ENCODE results near the gene CATSPERE.

Gene CATSPERE

DNA sequence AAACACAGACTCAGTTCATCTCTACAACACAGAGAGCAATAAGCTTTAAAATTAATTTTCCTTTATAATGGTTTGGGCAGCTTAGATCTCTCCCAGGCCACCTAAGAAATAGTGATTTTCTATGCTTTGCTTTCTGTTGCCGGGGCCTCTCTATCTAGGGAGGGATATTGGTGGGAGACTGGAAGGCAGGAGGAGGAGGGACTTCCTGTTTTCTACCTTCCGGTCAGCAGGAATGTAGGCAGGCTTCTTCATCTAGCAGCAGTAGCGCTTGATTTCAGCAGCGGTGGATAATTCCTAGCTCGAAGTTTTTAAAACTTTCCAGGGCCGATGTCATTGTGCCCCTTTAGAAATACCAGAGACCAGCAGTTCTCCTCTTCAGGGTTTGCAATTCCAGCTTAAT is 186.7 kb downstream of the CATSPERE start:
- H3K27ac ChIP-seq = no peak overlapping the region
- TF ChIP-seq, protein P1, sequence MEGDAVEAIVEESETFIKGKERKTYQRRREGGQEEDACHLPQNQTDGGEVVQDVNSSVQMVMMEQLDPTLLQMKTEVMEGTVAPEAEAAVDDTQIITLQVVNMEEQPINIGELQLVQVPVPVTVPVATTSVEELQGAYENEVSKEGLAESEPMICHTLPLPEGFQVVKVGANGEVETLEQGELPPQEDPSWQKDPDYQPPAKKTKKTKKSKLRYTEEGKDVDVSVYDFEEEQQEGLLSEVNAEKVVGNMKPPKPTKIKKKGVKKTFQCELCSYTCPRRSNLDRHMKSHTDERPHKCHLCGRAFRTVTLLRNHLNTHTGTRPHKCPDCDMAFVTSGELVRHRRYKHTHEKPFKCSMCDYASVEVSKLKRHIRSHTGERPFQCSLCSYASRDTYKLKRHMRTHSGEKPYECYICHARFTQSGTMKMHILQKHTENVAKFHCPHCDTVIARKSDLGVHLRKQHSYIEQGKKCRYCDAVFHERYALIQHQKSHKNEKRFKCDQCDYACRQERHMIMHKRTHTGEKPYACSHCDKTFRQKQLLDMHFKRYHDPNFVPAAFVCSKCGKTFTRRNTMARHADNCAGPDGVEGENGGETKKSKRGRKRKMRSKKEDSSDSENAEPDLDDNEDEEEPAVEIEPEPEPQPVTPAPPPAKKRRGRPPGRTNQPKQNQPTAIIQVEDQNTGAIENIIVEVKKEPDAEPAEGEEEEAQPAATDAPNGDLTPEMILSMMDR (IDR thresholded peaks at IDR 0.05) = no peak
- TF ChIP-seq ZFX (IDR thresholded peaks at IDR 0.05; ENCODE audit: borderline replicate concordance) = no peak

DNA sequence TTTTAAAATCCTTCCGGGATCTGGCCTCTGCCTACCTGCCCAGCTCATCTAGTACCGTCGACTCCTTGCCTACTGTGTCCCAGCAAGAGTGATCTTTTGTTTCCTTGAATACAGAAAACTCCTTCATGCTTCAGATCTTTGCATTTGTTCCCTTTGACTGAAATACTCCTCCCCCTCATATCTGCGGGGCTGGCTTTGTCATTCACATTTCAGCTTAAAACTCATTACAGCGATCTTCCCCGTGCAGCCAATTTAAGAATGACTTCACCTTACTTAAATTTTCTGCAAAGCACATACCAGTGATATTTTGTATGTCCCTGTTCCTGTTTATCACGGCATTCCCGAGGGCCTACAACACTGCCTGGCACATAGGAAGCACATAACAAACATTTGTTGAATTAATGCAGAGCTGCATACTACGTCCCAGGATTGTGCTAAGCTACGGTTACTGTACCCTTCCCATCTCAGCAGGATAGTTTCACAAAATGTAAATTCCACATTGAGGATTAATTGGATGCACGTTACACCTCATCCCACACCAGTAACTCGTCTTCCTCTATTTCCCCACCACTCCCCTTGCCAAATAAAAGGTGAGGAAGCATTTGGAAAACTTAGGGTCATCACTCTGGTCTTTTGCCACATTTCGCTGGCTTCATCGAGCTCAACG is 191.0 kb downstream of the CATSPERE start:
- peak overlapping the region; percentile 59 for H3K27ac ChIP-seq
- TF ChIP-seq, protein P1 (IDR thresholded peaks at IDR 0.05) = no peak
- no peak for TF ChIP-seq ZFX (IDR thresholded peaks at IDR 0.05; ENCODE audit: borderline replicate concordance)

DNA sequence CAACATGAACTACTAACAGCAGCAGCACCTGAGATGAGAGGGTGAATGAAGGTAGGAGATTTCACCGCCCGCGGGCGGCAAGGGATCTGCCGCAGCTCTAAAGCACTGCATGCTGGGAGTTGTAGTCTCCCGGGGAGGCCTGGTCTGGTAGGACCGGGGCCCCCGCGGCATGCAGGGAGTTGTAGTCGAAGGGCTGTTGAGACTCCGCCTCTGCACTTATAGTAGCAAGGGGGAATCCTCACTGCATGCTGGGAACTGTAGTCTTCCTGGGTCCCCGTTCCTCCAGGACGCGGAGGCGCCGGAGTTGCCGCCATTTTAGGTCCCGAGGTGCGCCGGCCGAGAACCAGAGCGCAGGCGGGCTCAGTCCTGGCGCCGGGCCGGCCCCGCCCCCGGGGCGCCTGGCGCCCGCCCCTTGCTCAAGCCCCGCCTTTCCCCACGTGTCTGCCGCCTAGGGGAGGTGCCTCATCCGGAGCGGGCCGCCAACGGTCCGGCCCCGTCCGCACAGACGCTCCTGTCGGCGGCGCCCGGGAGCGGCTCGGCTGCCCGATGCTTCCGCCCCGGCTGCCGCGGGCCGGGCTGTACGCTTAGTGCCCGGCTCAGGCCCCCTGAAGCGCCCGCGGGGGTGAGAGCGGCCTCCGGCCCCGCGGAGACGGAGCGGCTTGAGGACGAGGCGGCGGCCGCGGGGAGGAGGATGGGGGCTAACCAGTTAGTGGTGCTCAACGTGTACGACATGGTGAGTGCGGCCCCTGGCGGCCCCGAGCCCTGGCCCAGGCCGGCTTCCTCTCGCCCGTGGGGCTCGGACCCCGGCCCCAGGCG is 191.8 kb downstream of the CATSPERE start, which contains the start of gene DESI2:
Gene DESI2, plus strand, starts transcription at position 504 of the 816 bp plus-strand sequence. Its CDS starts 188 bp downstream, at position 692.
- TF ChIP-seq, protein P1 (IDR thresholded peaks at IDR 0.05) = peak; percentile 86
- no peak for TF ChIP-seq ZFX (IDR thresholded peaks at IDR 0.05; ENCODE audit: borderline replicate concordance)
- peak within 1 kb of the TSS; percentile 59 for H3K27ac ChIP-seq

DNA sequence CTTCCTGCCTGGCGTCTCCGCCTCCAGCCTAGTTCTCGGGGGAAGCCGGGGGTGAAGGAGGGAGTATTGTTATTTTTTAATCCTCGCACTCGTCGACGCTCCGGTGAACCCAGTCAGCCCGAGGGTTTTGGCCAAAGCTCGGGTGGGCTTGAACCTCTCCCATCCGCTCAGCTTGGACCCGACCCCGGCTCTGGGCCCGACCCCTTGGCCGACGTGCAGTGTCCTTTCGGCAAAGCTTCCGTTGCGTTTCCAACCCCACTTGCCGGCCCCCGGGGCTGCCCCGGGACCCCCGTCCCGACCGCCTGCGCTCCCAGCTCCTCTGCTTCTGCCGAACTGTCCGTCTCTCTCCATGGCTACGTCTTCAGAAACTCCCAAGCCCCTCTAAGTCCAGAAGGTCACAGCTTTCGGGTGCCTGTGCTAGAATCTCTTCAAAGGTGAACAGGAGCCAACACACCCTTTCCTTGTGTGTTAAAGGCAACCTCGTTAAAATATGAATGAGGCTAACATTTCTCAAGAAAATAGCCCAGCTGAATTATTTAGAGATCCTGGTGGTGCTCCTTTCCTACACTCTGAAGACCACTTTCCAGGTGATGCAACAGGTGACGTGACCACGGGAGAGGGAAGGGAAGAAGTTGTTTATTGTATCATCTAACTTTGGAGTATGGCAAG is 192.5 kb downstream of the CATSPERE start:
- H3K27ac ChIP-seq = peak overlapping the region; percentile 59
- TF ChIP-seq, protein P1 (IDR thresholded peaks at IDR 0.05) = peak; percentile 48
- TF ChIP-seq ZFX (IDR thresholded peaks at IDR 0.05; ENCODE audit: borderline replicate concordance) = no peak

DNA sequence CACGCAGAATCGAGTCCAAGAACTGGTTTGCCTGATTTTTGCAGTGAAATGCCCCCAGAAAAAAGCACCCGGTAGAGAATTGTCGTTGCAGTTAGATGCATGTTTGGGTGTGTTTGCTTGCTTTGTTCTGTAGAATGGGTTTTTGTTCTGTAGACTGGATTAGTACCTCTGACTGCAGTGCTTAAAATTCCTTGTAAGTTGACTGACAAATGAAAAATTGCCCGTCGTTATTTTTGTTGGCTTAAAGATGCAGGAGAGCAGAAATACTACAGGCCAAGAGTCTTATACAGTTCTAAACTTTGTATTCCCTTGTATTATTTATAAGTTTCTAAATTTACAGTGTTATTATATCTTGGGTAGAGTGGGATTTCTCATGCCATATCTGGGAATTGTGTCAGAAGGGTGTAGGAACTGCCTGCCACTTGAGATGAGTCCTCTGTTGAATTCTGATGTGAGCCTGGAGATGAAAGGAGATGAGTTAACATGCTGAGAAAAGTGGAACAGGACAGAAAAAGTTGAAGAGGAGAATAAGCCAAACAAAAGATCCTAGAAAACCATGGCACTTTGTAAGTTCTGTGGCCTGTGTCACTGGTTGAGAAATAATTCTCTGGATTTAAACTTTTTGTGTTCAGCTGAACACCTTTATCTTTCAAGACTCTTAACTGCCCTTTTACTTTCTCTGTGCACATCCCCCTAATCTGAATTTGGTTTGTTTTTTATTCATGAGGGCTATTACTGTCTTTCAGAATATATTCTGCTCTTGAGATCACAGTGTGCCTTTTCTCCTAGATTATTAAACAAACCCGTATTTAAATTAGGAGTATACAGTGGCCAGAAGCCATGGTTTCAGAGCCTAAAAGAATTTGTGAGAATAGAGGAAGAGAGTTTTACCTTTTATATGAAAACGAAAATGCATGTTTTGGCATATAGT is 193.3 kb downstream of the CATSPERE start:
- TF ChIP-seq ZFX (IDR thresholded peaks at IDR 0.05; ENCODE audit: borderline replicate concordance) = no peak
- TF ChIP-seq, protein P1 (IDR thresholded peaks at IDR 0.05) = no peak
- no peak overlapping the region for H3K27ac ChIP-seq

DNA sequence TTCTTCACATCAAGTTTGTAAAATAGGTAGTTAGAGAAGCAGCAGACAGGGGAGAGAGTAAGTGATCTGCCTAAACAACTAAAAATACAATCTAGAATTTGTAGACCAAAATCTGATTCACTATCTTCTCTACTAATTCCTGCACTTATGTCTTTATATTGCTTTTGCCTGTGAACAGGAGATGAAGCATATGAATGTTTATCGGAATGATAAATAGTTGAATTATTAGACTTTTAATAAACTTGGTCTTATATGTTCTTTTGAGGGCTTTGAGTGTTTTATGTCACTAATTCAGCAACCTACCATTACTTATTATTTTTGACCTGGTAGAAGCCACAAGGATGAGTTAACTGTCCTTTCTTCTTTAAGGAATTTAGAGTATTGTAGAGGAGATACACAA is 194.1 kb downstream of the CATSPERE start:
- no peak overlapping the region for H3K27ac ChIP-seq
- no peak for TF ChIP-seq ZFX (IDR thresholded peaks at IDR 0.05; ENCODE audit: borderline replicate concordance)
- TF ChIP-seq, protein P1 (IDR thresholded peaks at IDR 0.05) = no peak

All from 22Rv1 (cell line).